Measurements from ENCODE around the gene FN3KRP.

GRCh38 chr17:82684228-82684841 lies 32.2 kb upstream of the FN3KRP start:
- TF ChIP-seq POLR2AphosphoS5 (IDR thresholded peaks at IDR 0.05; ENCODE audit: low read depth, low read length) = no peak
- no peak for TF ChIP-seq REST (IDR thresholded peaks at IDR 0.05; ENCODE audit: insufficient read depth in 1 of 2, low read depth in 2 of 2, low read length in 2 of 2)
- no peak for TF ChIP-seq TAF1 (IDR thresholded peaks at IDR 0.05; ENCODE audit: borderline replicate concordance, insufficient read depth, low read length)
- no peak for TF ChIP-seq SIN3A (IDR thresholded peaks at IDR 0.05; ENCODE audit: borderline replicate concordance, insufficient read depth, low read length)
